Neural progenitor cell (in vitro differentiated cells): ENCODE measurements around the gene NCOR2. TPM values are rescaled to one million over a fixed set of nuclear protein-coding genes. Genes with fewer than 3 reads are reported as not detected.
A peak's percentile ranks its signal among the peaks of the same experiment; 100 is the strongest.

Experiments
- DNase-seq: peaks from one replicate; pipeline ENCODE4 v3.0.0-alpha.2; 2016; ENCODE audit warnings: low spot score
- H2AFZ ChIP-seq: fragments of 200-600 bp; sonication (generic); replicated peaks from 2 replicates; pipeline ENCODE4 v1.6.1; 2016; ENCODE audit warnings: antibody characterized with exemption
- H3F3A ChIP-seq: fragments of 200-600 bp; sonication (generic); 2 replicates; pipeline ENCODE4 v1.6.1; 2016; ENCODE audit warnings: antibody characterized with exemption, low read depth
- H3K27ac ChIP-seq: fragments of 200-600 bp; sonication (generic); 2 replicates; pipeline ENCODE4 v1.5.1; 2016; ENCODE audit warnings: mild to moderate bottlenecking
- H3K27me3 ChIP-seq: fragments of 200-600 bp; sonication (generic); 2 replicates; pipeline ENCODE4 v1.6.1; 2016; ENCODE audit warnings: mild to moderate bottlenecking, moderate library complexity
- H3K36me3 ChIP-seq: fragments of 200-600 bp; sonication (generic); 2 replicates; pipeline ENCODE4 v1.5.1; 2016
- H3K4me1 ChIP-seq: fragments of 200-600 bp; sonication (generic); 2 replicates; pipeline ENCODE4 v1.6.1; 2016; ENCODE audit warnings: mixed run types
- H3K4me2 ChIP-seq: fragments of 200-600 bp; sonication (generic); 2 replicates; pipeline ENCODE4 v1.6.1; 2016
- H3K4me3 ChIP-seq: fragments of 200-600 bp; sonication (generic); 2 replicates; pipeline ENCODE4 v1.5.1; 2016
- H3K79me2 ChIP-seq: fragments of 200-600 bp; sonication (generic); 2 replicates; pipeline ENCODE4 v1.6.1; 2016; ENCODE audit warnings: low read depth
- H3K9ac ChIP-seq: fragments of 200-600 bp; sonication (generic); 2 replicates; pipeline ENCODE4 v1.6.1; 2016
- H3K9me3 ChIP-seq: fragments of 200-600 bp; sonication (generic); 2 replicates; pipeline ENCODE4 v1.5.1; 2016; ENCODE audit warnings: low read depth
- H4K20me1 ChIP-seq: fragments of 200-600 bp; sonication (generic); 2 replicates; pipeline ENCODE4 v1.6.1; 2016; ENCODE audit warnings: low read depth
- H3K27ac Mint-ChIP-seq: 3 replicates; pipeline ENCODE4 v1.8.0; 2021; ENCODE audit warnings: mixed read lengths
- H3K27me3 Mint-ChIP-seq: 2 replicates; pipeline ENCODE4 v1.8.0; 2022; ENCODE audit warnings: low read depth, mild to moderate bottlenecking, inconsistent platforms, moderate library complexity, mixed read lengths; ENCODE audit not compliant: insufficient read depth
- H3K36me3 Mint-ChIP-seq: 3 replicates; pipeline ENCODE4 v1.8.0; 2021; ENCODE audit warnings: mixed read lengths
- H3K4me1 Mint-ChIP-seq: 3 replicates; pipeline ENCODE4 v1.8.0; 2021; ENCODE audit warnings: mixed read lengths
- H3K4me3 Mint-ChIP-seq: 3 replicates; pipeline ENCODE4 v1.8.0; 2021; ENCODE audit warnings: mild to moderate bottlenecking, moderate library complexity, mixed read lengths
- H3K9me3 Mint-ChIP-seq: 3 replicates; pipeline ENCODE4 v1.8.0; 2020; ENCODE audit warnings: mixed read lengths
- CTCF ChIP-seq: fragments of 200-600 bp; sonication (generic); IDR thresholded peaks from 2 replicates; pipeline ENCODE4 v1.5.1; 2017; ENCODE audit warnings: antibody characterized with exemption, mild to moderate bottlenecking
- EZH2 ChIP-seq: fragments of 200-600 bp; sonication (generic); IDR thresholded peaks from 2 replicates; pipeline ENCODE4 v1.6.1; 2017; ENCODE audit warnings: antibody characterized with exemption, mild to moderate bottlenecking, moderate library complexity
- EZH2phosphoT487 ChIP-seq: fragments of 200-600 bp; sonication (generic); IDR thresholded peaks from 2 replicates; pipeline ENCODE4 v1.6.1; 2017; ENCODE audit warnings: antibody characterized with exemption
- total RNA-seq: library from RNA; depleted of rRNA; stranded (reverse); fragments of >200 nt; gene quantifications from 2 replicates; pipeline ENCODE4 v1.2.3, GENCODE V29; 2015; ENCODE audit warnings: low replicate concordance

The NCOR2 gene
- total RNA-seq, 1 donor from 2014 or later = 14.3 TPM

GRCh38 chr12:124525927-124526692 lies 41.3 kb downstream of the NCOR2 start:
- Histone ChIP-seq H3K4me2 (no peak overlapping the region), H3K27ac (no peak overlapping the region), H2AFZ (no peak overlapping the region), H3K9me3 (no peaks in the 10 kb centered on the region), H3K27me3 (no peaks in the 10 kb centered on the region), H3K4me3 (no peak overlapping the region), H3K36me3 (no peaks in the 10 kb centered on the region), H3F3A (no peaks in the 10 kb centered on the region), H3K4me1 (peaks cover under 1% of the 10 kb centered on the region), H3K9ac (no peak overlapping the region), H4K20me1 (peaks cover 49% of the 10 kb centered on the region), H3K79me2 (peaks cover 83% of the 10 kb centered on the region)
- H3K4me3 Mint-ChIP-seq = no peak overlapping the region
- DNase-seq = no peak
- H3K36me3 Mint-ChIP-seq = peaks cover 11% of the 10 kb centered on the region
- TF ChIP-seq EZH2 = no peak
- TF ChIP-seq EZH2phosphoT487 = no peak
- no peak for TF ChIP-seq CTCF
- H3K27ac Mint-ChIP-seq = no peak overlapping the region
- H3K9me3 Mint-ChIP-seq = peaks cover 5% of the 10 kb centered on the region
- H3K4me1 Mint-ChIP-seq = peaks cover 32% of the 10 kb centered on the region
- peaks cover 9% of the 10 kb centered on the region for H3K27me3 Mint-ChIP-seq

GRCh38 chr12:124525455-124525854 lies 42.0 kb downstream of the NCOR2 start:
- Mint-ChIP-seq H3K27ac (no peak overlapping the region), H3K9me3 (peaks cover 5% of the 10 kb centered on the region), H3K4me1 (peaks cover 30% of the 10 kb centered on the region), H3K4me3 (no peak overlapping the region), H3K36me3 (peaks cover 11% of the 10 kb centered on the region), H3K27me3 (peaks cover 9% of the 10 kb centered on the region)
- Histone ChIP-seq H3F3A (no peaks in the 10 kb centered on the region), H2AFZ (no peak overlapping the region), H3K36me3 (no peaks in the 10 kb centered on the region), H3K4me3 (no peak overlapping the region), H3K9ac (no peak overlapping the region), H3K27me3 (no peaks in the 10 kb centered on the region), H4K20me1 (peaks cover 48% of the 10 kb centered on the region), H3K9me3 (no peaks in the 10 kb centered on the region), H3K27ac (no peak overlapping the region), H3K79me2 (peaks cover 83% of the 10 kb centered on the region), H3K4me2 (no peak overlapping the region), H3K4me1 (no peaks in the 10 kb centered on the region)
- TF ChIP-seq EZH2 (no peak), EZH2phosphoT487 (no peak), CTCF (no peak)
- no peak for DNase-seq

GRCh38 chr12:124524231-124524925 lies 43.0 kb downstream of the NCOR2 start:
- no peaks in the 10 kb centered on the region for H3K9me3 Mint-ChIP-seq
- H3K27me3 Mint-ChIP-seq = peaks cover 9% of the 10 kb centered on the region
- H3K27me3 ChIP-seq = no peaks in the 10 kb centered on the region
- H3K27ac Mint-ChIP-seq = peak overlapping the region; percentile 14
- H3K4me1 ChIP-seq = peaks cover 2% of the 10 kb centered on the region
- no peak overlapping the region for H3K9ac ChIP-seq
- H3K36me3 ChIP-seq = no peaks in the 10 kb centered on the region
- H4K20me1 ChIP-seq = peaks cover 59% of the 10 kb centered on the region
- H3K4me3 Mint-ChIP-seq = no peak overlapping the region
- H3K36me3 Mint-ChIP-seq = peaks cover 4% of the 10 kb centered on the region
- peaks cover 33% of the 10 kb centered on the region for H3K4me1 Mint-ChIP-seq
- H3K4me2 ChIP-seq = no peak overlapping the region
- H3K4me3 ChIP-seq = no peak overlapping the region
- H3F3A ChIP-seq = peaks cover 4% of the 10 kb centered on the region
- no peaks in the 10 kb centered on the region for H3K9me3 ChIP-seq
- H3K27ac ChIP-seq = no peak overlapping the region
- TF ChIP-seq EZH2 (no peak), EZH2phosphoT487 (no peak), CTCF (no peak)
- H3K79me2 ChIP-seq = peaks cover 83% of the 10 kb centered on the region
- no peak overlapping the region for H2AFZ ChIP-seq
- no peak for DNase-seq
